ENCODE results near the gene CDK14. TPM values are rescaled to one million over a fixed set of nuclear protein-coding genes. Genes with fewer than 3 reads are reported as not detected.

The CDK14 gene
- 0.09 to 0.23 TPM (median 0.19 TPM) in 5 replicates for total RNA-seq (2022; extraction: Qiagen RNA extraction; ENCODE audit: low read depth)

DNA sequence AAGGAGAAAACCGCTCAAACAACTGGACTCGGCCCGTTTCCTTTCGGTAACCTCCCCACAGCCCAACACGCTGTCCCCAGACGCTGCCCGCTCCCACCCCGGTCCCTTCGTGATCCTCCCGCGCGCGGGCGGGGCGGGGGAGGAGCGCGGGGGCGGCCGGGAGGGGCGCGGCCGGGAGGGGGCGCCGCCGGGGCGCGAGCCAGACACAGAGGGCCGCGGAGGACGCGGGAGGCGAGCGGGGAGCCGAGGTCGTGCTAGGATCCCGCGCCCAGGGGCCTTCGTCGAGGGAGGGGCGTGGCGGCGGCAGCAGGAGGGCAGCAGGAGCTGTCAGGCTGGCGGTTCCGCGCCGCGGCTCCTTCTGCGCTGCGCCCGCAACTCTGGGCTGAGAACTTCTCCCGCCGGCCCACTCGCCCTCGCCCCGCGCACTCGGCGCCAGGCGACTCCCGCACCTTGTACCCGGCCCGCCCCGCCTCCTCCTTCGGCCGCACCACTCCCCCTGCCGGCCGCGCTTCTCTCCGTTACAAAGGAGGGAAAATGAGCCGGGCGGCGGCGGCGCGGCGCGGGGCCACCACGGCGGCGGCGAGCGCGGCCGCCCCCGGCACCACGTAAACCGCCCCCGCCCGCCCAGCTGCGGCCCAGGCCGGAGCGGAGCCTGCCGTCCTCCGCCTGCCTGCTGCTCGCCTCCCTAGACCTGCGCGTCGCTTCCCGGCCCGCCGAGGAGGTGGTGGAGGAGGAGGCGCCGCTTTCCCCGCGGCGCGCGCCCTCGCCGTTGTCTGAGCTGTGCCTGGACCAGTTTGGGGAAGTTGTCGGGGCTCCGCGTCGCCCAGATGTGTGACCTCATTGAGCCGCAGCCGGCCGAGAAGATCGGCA, at the start of gene CDK14:
Gene CDK14 (plus strand): TSS at position 521 of the 870 bp plus-strand sequence. CDS start 307 bp downstream, at position 828.

Other genes with a start within 250 kb of the CDK14 start
- 22.1 to 27.3 TPM (median 25.1 TPM) in 5 replicates for gene GTPBP10, start 249.6 kb upstream of the CDK14 start, total RNA-seq (2022; extraction: Qiagen RNA extraction; ENCODE audit: low read depth)
- gene CLDN12, start 192.9 kb upstream of the CDK14 start, total RNA-seq (2022; extraction: Qiagen RNA extraction; ENCODE audit: low read depth): 16.1 to 31.9 TPM (median 26.9 TPM) in 5 replicates
- not detected in 5 replicates for gene PTTG1IP2, start 126.7 kb upstream of the CDK14 start, total RNA-seq (2022; extraction: Qiagen RNA extraction; ENCODE audit: low read depth)

All from A549 treated with GW870086 at 1 μM for 4 hours (cell line).